ENCODE results near the gene LAPTM5. TPM values are rescaled to one million over a fixed set of nuclear protein-coding genes. Genes with fewer than 3 reads are reported as not detected.

Gene LAPTM5
- total and polyA plus RNA-seq, 2 donors, result 88.6 to 364 TPM

GRCh38 chr1:30743584-30744059, 14.0 kb downstream of the LAPTM5 start:
- WGBS, result 5% methylated on average over 4 of the region's 4 CpGs
- DNase-seq (ENCODE audit: low read depth in 6 of 9, low spot score in 9 of 9), result peak; percentile 68 to 95 (median 83)
- H3K27me3 ChIP-seq (ENCODE audit: control insufficient read depth in 2 of 2, insufficient read depth in 1 of 2, low read length in 1 of 2), result no peaks in the 10 kb centered on the region
- H3K27ac ChIP-seq (ENCODE audit: low read depth in 1 of 2, low read length in 1 of 2), result peak overlapping the region; percentile 93 to 95
- H3K4me3 ChIP-seq (ENCODE audit: low read length in 2 of 2), result peak overlapping the region; percentile 6 to 24
- peaks cover 35 to 46% of the 10 kb centered on the region in 2 donors for H3K36me3 ChIP-seq (ENCODE audit: control insufficient read depth in 2 of 2, insufficient read depth in 2 of 2, low read length in 1 of 2)
- peaks cover 0 to 3% of the 10 kb centered on the region in 2 donors for H3K9me3 ChIP-seq (ENCODE audit: control insufficient read depth in 2 of 2, insufficient read depth in 1 of 2, low read length in 1 of 2)
- peaks cover 48 to 81% of the 10 kb centered on the region in 2 donors for H3K4me1 ChIP-seq (ENCODE audit: control insufficient read depth in 2 of 2, insufficient read depth in 2 of 2, low read length in 2 of 2)

- H3K27ac ChIP-seq (ENCODE audit: low read depth in 1 of 2, low read length in 1 of 2), result peak overlapping the region; percentile 85 to 95
- peaks cover 41 to 49% of the 10 kb centered on the region in 2 donors for H3K36me3 ChIP-seq (ENCODE audit: control insufficient read depth in 2 of 2, insufficient read depth in 2 of 2, low read length in 1 of 2)
- WGBS, result 98% methylated on average over 3 of the region's 3 CpGs
- H3K9me3 ChIP-seq (ENCODE audit: control insufficient read depth in 2 of 2, insufficient read depth in 1 of 2, low read length in 1 of 2), result peaks cover 0 to 9% of the 10 kb centered on the region in 2 donors
- no peaks in the 10 kb centered on the region for H3K27me3 ChIP-seq (ENCODE audit: control insufficient read depth in 2 of 2, insufficient read depth in 1 of 2, low read length in 1 of 2)
- H3K4me3 ChIP-seq (ENCODE audit: low read length in 2 of 2), result peak overlapping the region in 1 of 2 donors; percentile 24
- peaks cover 45 to 75% of the 10 kb centered on the region in 2 donors for H3K4me1 ChIP-seq (ENCODE audit: control insufficient read depth in 2 of 2, insufficient read depth in 2 of 2, low read length in 2 of 2)
- no peak for DNase-seq (ENCODE audit: low read depth in 6 of 9, low spot score in 9 of 9)
These were observed 14.5 kb downstream of the LAPTM5 start for GRCh38 chr1:30742963-30743559.

GRCh38 chr1:30742300-30742962, 15.1 kb downstream of the LAPTM5 start:
- Histone ChIP-seq H3K27me3 (ENCODE audit: control insufficient read depth in 2 of 2, insufficient read depth in 1 of 2, low read length in 1 of 2) (no peaks in the 10 kb centered on the region), H3K27ac (ENCODE audit: low read depth in 1 of 2, low read length in 1 of 2) (no peak overlapping the region), H3K4me1 (ENCODE audit: control insufficient read depth in 2 of 2, insufficient read depth in 2 of 2, low read length in 2 of 2) (peaks cover 40 to 69% of the 10 kb centered on the region in 2 donors), H3K36me3 (ENCODE audit: control insufficient read depth in 2 of 2, insufficient read depth in 2 of 2, low read length in 1 of 2) (peaks cover 47 to 49% of the 10 kb centered on the region in 2 donors), H3K4me3 (ENCODE audit: low read length in 2 of 2) (no peak overlapping the region), H3K9me3 (ENCODE audit: control insufficient read depth in 2 of 2, insufficient read depth in 1 of 2, low read length in 1 of 2) (peaks cover 0 to 9% of the 10 kb centered on the region in 2 donors)
- WGBS, result 95% methylated on average over 11 of the region's 11 CpGs
- no peak for DNase-seq (ENCODE audit: low read depth in 6 of 9, low spot score in 9 of 9)

GRCh38 chr1:30741239-30741894, 16.2 kb downstream of the LAPTM5 start:
- Histone ChIP-seq H3K4me1 (ENCODE audit: control insufficient read depth in 2 of 2, insufficient read depth in 2 of 2, low read length in 2 of 2) (peaks cover 30 to 58% of the 10 kb centered on the region in 2 donors), H3K36me3 (ENCODE audit: control insufficient read depth in 2 of 2, insufficient read depth in 2 of 2, low read length in 1 of 2) (peaks cover 57 to 58% of the 10 kb centered on the region in 2 donors), H3K27ac (ENCODE audit: low read depth in 1 of 2, low read length in 1 of 2) (no peak overlapping the region), H3K27me3 (ENCODE audit: control insufficient read depth in 2 of 2, insufficient read depth in 1 of 2, low read length in 1 of 2) (no peaks in the 10 kb centered on the region), H3K9me3 (ENCODE audit: control insufficient read depth in 2 of 2, insufficient read depth in 1 of 2, low read length in 1 of 2) (peaks cover 0 to 9% of the 10 kb centered on the region in 2 donors), H3K4me3 (ENCODE audit: low read length in 2 of 2) (no peak overlapping the region)
- DNase-seq (ENCODE audit: low read depth in 6 of 9, low spot score in 9 of 9), result no peak
- WGBS, result 62% methylated on average over 12 of the region's 12 CpGs

GRCh38 chr1:30740251-30741238, 17.0 kb downstream of the LAPTM5 start:
- Histone ChIP-seq H3K9me3 (ENCODE audit: control insufficient read depth in 2 of 2, insufficient read depth in 1 of 2, low read length in 1 of 2) (peaks cover 0 to 9% of the 10 kb centered on the region in 2 donors), H3K4me1 (ENCODE audit: control insufficient read depth in 2 of 2, insufficient read depth in 2 of 2, low read length in 2 of 2) (peaks cover 22 to 50% of the 10 kb centered on the region in 2 donors), H3K4me3 (ENCODE audit: low read length in 2 of 2) (no peak overlapping the region), H3K27ac (ENCODE audit: low read depth in 1 of 2, low read length in 1 of 2) (no peak overlapping the region), H3K36me3 (ENCODE audit: control insufficient read depth in 2 of 2, insufficient read depth in 2 of 2, low read length in 1 of 2) (peaks cover 65 to 66% of the 10 kb centered on the region in 2 donors), H3K27me3 (ENCODE audit: control insufficient read depth in 2 of 2, insufficient read depth in 1 of 2, low read length in 1 of 2) (no peaks in the 10 kb centered on the region)
- DNase-seq (ENCODE audit: low read depth in 6 of 9, low spot score in 9 of 9), result no peak
- WGBS, result 61% methylated on average over 15 of the region's 15 CpGs

- Histone ChIP-seq H3K27me3 (ENCODE audit: control insufficient read depth in 2 of 2, insufficient read depth in 1 of 2, low read length in 1 of 2) (no peaks in the 10 kb centered on the region), H3K9me3 (ENCODE audit: control insufficient read depth in 2 of 2, insufficient read depth in 1 of 2, low read length in 1 of 2) (peaks cover 0 to 9% of the 10 kb centered on the region in 2 donors), H3K27ac (ENCODE audit: low read depth in 1 of 2, low read length in 1 of 2) (no peak overlapping the region), H3K36me3 (ENCODE audit: control insufficient read depth in 2 of 2, insufficient read depth in 2 of 2, low read length in 1 of 2) (peaks cover 75% of the 10 kb centered on the region in 2 donors), H3K4me3 (ENCODE audit: low read length in 2 of 2) (no peak overlapping the region), H3K4me1 (ENCODE audit: control insufficient read depth in 2 of 2, insufficient read depth in 2 of 2, low read length in 2 of 2) (peaks cover 14 to 41% of the 10 kb centered on the region in 2 donors)
- no peak for DNase-seq (ENCODE audit: low read depth in 6 of 9, low spot score in 9 of 9)
- 96% methylated on average over 8 of the region's 8 CpGs for WGBS
These were observed 18.0 kb downstream of the LAPTM5 start for GRCh38 chr1:30739601-30740000.

- Histone ChIP-seq H3K4me1 (ENCODE audit: control insufficient read depth in 2 of 2, insufficient read depth in 2 of 2, low read length in 2 of 2) (peaks cover 11 to 34% of the 10 kb centered on the region in 2 donors), H3K27ac (ENCODE audit: low read depth in 1 of 2, low read length in 1 of 2) (no peak overlapping the region), H3K27me3 (ENCODE audit: control insufficient read depth in 2 of 2, insufficient read depth in 1 of 2, low read length in 1 of 2) (no peaks in the 10 kb centered on the region), H3K36me3 (ENCODE audit: control insufficient read depth in 2 of 2, insufficient read depth in 2 of 2, low read length in 1 of 2) (peaks cover 81 to 82% of the 10 kb centered on the region in 2 donors), H3K9me3 (ENCODE audit: control insufficient read depth in 2 of 2, insufficient read depth in 1 of 2, low read length in 1 of 2) (peaks cover 0 to 9% of the 10 kb centered on the region in 2 donors), H3K4me3 (ENCODE audit: low read length in 2 of 2) (no peak overlapping the region)
- no peak for DNase-seq (ENCODE audit: low read depth in 6 of 9, low spot score in 9 of 9)
- 93% methylated on average over 10 of the region's 10 CpGs for WGBS
These were observed 18.6 kb downstream of the LAPTM5 start for GRCh38 chr1:30738715-30739559.
